AG04450 (cell line): ENCODE measurements around the gene LSM7. TPM values are rescaled to one million over a fixed set of nuclear protein-coding genes. Genes with fewer than 3 reads are reported as not detected.

Experiments
- CTCF ChIA-PET: fragments of 300-600, 350-600 bp; formaldehyde crosslinking; extraction: SDS; loops from one replicate; lab custom pipeline; 2022; ENCODE audit warnings: antibody characterized with exemption, inconsistent platforms; lab: Charles Lee
- POLR2A ChIA-PET: fragments of 350-600 bp; formaldehyde crosslinking; extraction: SDS; loops from one replicate; lab custom pipeline; 2021; ENCODE audit warnings: antibody characterized with exemption, inconsistent platforms; lab: Yijun Ruan, JAX
- DNase-seq: peaks from one replicate; pipeline ENCODE4 v3.0.0-alpha.2; 2011; ENCODE audit warnings: low read depth, low spot score
- H3K27ac ChIP-seq: one replicate; pipeline ENCODE4 v1.5.1; 2012; ENCODE audit warnings: low read depth, low read length, control low read depth
- H3K27me3 ChIP-seq: one replicate; pipeline ENCODE4 v1.6.0; 2012; ENCODE audit warnings: low read length; ENCODE audit not compliant: control insufficient read depth, insufficient read depth
- H3K4me3 ChIP-seq: 2 replicates; pipeline ENCODE4 v1.5.1; 2011; ENCODE audit warnings: mild to moderate bottlenecking, low read depth, low read length, control low read depth
- H3K9me3 ChIP-seq: 2 replicates; pipeline ENCODE4 v1.5.1; 2012; ENCODE audit warnings: low read length; ENCODE audit not compliant: control insufficient read depth, insufficient read depth
- polyA plus RNA-seq: library from polyadenylated mRNA; depleted of rRNA; stranded (reverse); fragments of >200 nt; gene quantifications from 2 replicates; pipeline ENCODE4 v1.2.3, GENCODE V29; 2011
- TF ChIP-seq, protein P1 (sequence below): IDR thresholded peaks from 2 replicates; pipeline ENCODE4 v1.5.1; 2011; ENCODE audit warnings: low read depth, low read length, control low read depth, inconsistent platforms

The LSM7 gene
- polyA plus RNA-seq, 1 experiment = 137 TPM

DNA sequence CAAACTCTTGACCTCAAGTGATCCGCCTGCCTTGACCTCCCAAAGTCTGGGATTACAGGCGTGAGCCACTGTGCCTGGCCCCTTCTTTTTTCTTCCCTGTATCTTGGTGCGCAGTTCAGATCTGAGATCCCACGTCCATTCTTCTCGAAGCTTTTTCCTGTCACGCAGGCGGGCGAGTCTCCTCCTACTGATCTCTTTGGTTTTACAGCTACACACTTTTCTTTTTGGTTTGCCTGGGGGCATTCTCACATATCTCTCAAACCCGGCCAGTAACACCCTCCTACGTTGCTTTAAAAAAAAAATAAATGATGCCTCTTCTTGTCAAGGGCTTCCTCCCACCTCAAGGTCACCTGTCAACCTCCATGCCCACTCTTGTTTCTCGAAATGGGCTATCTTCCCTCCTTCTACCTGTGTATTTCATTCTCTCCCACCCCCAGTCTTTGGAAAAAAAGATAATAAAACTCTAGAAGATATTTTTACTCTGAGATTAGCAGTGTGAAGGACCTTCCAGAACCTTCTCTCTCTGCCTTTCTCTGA, 43.8 kb upstream of the LSM7 start:
- H3K27ac ChIP-seq = no peak overlapping the region

GRCh38 chr19:2371656-2372055, 43.3 kb upstream of the LSM7 start:
- DNase-seq = no peak

More for the DNA sequence above, 43.8 kb upstream of the LSM7 start:
- H3K4me3 ChIP-seq = no peak overlapping the region
- ChIA-PET POLR2A (interaction anchor here (0.6 kb wide), 1 partner anchor 238 kb away, joined by 3 read pairs; no protein-coding TSS in a partner anchor), CTCF (no interaction called here)
- peaks cover 15% of the 10 kb centered on the region for H3K9me3 ChIP-seq
- H3K27me3 ChIP-seq = no peaks in the 10 kb centered on the region
- TF ChIP-seq, protein P1, sequence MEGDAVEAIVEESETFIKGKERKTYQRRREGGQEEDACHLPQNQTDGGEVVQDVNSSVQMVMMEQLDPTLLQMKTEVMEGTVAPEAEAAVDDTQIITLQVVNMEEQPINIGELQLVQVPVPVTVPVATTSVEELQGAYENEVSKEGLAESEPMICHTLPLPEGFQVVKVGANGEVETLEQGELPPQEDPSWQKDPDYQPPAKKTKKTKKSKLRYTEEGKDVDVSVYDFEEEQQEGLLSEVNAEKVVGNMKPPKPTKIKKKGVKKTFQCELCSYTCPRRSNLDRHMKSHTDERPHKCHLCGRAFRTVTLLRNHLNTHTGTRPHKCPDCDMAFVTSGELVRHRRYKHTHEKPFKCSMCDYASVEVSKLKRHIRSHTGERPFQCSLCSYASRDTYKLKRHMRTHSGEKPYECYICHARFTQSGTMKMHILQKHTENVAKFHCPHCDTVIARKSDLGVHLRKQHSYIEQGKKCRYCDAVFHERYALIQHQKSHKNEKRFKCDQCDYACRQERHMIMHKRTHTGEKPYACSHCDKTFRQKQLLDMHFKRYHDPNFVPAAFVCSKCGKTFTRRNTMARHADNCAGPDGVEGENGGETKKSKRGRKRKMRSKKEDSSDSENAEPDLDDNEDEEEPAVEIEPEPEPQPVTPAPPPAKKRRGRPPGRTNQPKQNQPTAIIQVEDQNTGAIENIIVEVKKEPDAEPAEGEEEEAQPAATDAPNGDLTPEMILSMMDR = no peak
- DNase-seq = no peak

DNA sequence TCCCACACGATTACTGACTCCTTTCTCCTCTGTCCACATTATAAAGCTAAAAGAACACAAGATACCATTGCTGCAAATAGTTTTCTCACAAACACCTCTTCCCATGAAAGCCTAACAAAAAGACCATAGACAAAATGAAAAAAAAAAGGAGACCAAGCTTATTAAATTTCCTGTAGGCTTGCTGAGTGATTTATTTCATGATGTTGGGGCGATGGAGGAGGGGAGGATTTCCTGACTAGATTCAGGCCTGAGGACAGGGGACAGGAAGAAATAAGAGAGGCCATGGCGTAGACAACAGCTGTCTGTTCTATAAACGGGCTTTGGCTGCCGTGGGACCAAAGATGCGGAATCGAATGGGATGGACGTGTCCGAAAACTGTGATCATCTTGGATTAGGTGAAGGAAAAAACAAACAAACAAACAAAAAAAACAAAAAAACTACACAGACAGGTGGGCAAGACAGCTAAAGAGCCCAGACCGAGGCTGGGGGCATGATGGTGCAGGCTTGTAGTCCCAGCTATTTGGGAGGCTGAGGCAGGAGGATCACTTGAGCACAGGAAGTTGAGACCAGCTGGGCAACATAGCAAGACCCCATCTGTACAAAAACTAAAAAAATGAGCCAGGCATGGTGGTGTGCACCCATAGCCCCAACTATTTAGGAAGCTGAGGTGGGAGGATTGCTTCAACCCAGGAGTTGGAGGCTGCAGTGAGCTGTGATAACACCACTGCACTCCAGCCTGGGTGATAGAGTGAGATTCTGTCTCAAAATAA, 37.0 kb upstream of the LSM7 start:
- CTCF ChIA-PET = interaction anchor here (0.6 to 1.0 kb wide), 2 partner anchors 25 to 210 kb away, joined by 3 read pairs; no protein-coding TSS in a partner anchor
- POLR2A ChIA-PET = interaction anchor here (0.8 kb wide), 1 partner anchor 11 kb away, joined by 3 read pairs; no protein-coding TSS in a partner anchor
- TF ChIP-seq, protein P1 = no peak

More at GRCh38 chr19:2371656-2372055, 43.3 kb upstream of the LSM7 start:
- POLR2A ChIA-PET = no interaction called here
- CTCF ChIA-PET = no interaction called here
- Histone ChIP-seq H3K27ac (no peak overlapping the region), H3K4me3 (no peak overlapping the region), H3K9me3 (peaks cover 17% of the 10 kb centered on the region), H3K27me3 (no peaks in the 10 kb centered on the region)
- TF ChIP-seq, protein P1 = no peak

DNA sequence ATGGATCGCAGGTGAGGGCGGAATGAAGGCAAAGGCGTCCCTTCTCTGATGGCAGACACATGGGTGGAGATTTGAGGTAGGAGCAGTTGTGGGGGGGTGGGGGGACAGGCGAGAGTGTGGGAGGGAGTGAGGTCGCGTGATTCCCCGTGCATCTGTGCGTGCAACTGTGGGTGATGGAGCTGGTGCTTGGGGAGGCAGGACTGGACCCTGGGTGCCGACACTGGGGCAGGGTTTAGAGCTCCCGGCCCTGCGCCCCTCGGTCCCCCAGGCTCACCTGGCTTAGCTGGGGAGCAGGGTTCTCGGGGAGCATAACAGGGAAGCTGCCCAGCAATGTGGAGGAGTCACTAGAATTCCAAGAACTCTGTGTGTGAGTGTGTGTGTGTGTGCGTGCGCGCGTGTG, 35.0 kb upstream of the LSM7 start:
- Histone ChIP-seq H3K27me3 (peaks cover 24% of the 10 kb centered on the region), H3K9me3 (peaks cover 14% of the 10 kb centered on the region), H3K4me3 (no peak overlapping the region), H3K27ac (no peak overlapping the region)
- DNase-seq = no peak
- TF ChIP-seq, protein P1 = no peak
- ChIA-PET CTCF (no interaction called here), POLR2A (no interaction called here)

More for the DNA sequence above, 37.0 kb upstream of the LSM7 start:
- DNase-seq = no peak
- peaks cover 16% of the 10 kb centered on the region for H3K9me3 ChIP-seq
- H3K27me3 ChIP-seq = peaks cover 9% of the 10 kb centered on the region
- H3K4me3 ChIP-seq = no peak overlapping the region
- no peak overlapping the region for H3K27ac ChIP-seq

- TF ChIP-seq, protein P1 = no peak
- DNase-seq = no peak
- CTCF ChIA-PET = no interaction called here
- peaks cover 24% of the 10 kb centered on the region for H3K27me3 ChIP-seq
- H3K4me3 ChIP-seq = no peak overlapping the region
- no peak overlapping the region for H3K27ac ChIP-seq
- peaks cover 14% of the 10 kb centered on the region for H3K9me3 ChIP-seq
- POLR2A ChIA-PET = no interaction called here
Measured at GRCh38 chr19:2362970-2363300, 34.5 kb upstream of the LSM7 start.
